Osteoblast (primary cell): ENCODE measurements around the gene SUV39H2. TPM values are rescaled to one million over a fixed set of nuclear protein-coding genes. Genes with fewer than 3 reads are reported as not detected.
A peak's percentile ranks its signal among the peaks of the same experiment; 100 is the strongest.

ENCODE experiments used
- DNase-seq: peaks from one replicate; pipeline ENCODE4 v3.0.0; 2011; ENCODE audit warnings: low spot score, mixed read lengths; ENCODE audit not compliant: insufficient read length; ENCODE audit errors: missing footprints
- H2AFZ ChIP-seq: 2 replicates; pipeline ENCODE4 v1.6.0; 2011; ENCODE audit warnings: mild to moderate bottlenecking, low read length
- H3K27ac ChIP-seq: 2 replicates; pipeline ENCODE4 v1.5.1; 2011; ENCODE audit warnings: mild to moderate bottlenecking, low read depth, low read length, moderate library complexity
- H3K27me3 ChIP-seq: 2 replicates; pipeline ENCODE4 v1.6.0; 2012; ENCODE audit warnings: mild to moderate bottlenecking, control low read depth, inconsistent platforms, low read length, moderate library complexity; ENCODE audit not compliant: insufficient read depth
- H3K36me3 ChIP-seq: 2 replicates; pipeline ENCODE4 v1.5.1; 2011; ENCODE audit warnings: mild to moderate bottlenecking, low read length, control low read depth, moderate library complexity; ENCODE audit not compliant: insufficient read depth
- H3K4me1 ChIP-seq: 2 replicates; pipeline ENCODE4 v1.5.1; 2011; ENCODE audit warnings: mild to moderate bottlenecking, low read length, control low read depth, moderate library complexity; ENCODE audit not compliant: insufficient read depth
- H3K4me2 ChIP-seq: 2 replicates; pipeline ENCODE4 v1.6.0; 2011; ENCODE audit warnings: mild to moderate bottlenecking, low read length; ENCODE audit not compliant: insufficient read depth
- H3K4me3 ChIP-seq: fragments of 200-600 bp; sonication (generic); 3 replicates; pipeline ENCODE4 v1.5.1; 2012; ENCODE audit warnings: mild to moderate bottlenecking, low read length, inconsistent platforms; ENCODE audit not compliant: insufficient read depth
- H3K79me2 ChIP-seq: 2 replicates; pipeline ENCODE4 v1.6.0; 2012; ENCODE audit warnings: mild to moderate bottlenecking, low read length, control low read depth, inconsistent platforms; ENCODE audit not compliant: insufficient read depth
- H3K9me3 ChIP-seq: 2 replicates; pipeline ENCODE4 v1.5.1; 2011; ENCODE audit warnings: low read depth, low read length, control low read depth
- H4K20me1 ChIP-seq: 2 replicates; pipeline ENCODE4 v1.6.0; 2012; ENCODE audit warnings: mild to moderate bottlenecking, low read length, control low read depth; ENCODE audit not compliant: insufficient read depth
- CTCF ChIP-seq: IDR thresholded peaks from 2 replicates; pipeline ENCODE4 v1.5.1; 2011; ENCODE audit warnings: mild to moderate bottlenecking, low read depth, low read length, moderate library complexity; ENCODE audit errors: extremely low read depth
- total RNA-seq: library from RNA; depleted of rRNA; stranded (reverse); fragments of >200 nt; gene quantifications from 2 replicates; pipeline ENCODE4 v1.2.3, GENCODE V29; 2012

Gene SUV39H2
- total RNA-seq, 1 donor = 6.9 TPM

GRCh38 chr10:14880229-14880628 lies 1.6 kb downstream of the SUV39H2 start:
- H3K4me3 ChIP-seq = peak overlapping the region; percentile 93
- peak overlapping the region; percentile 33 for H2AFZ ChIP-seq
- peaks cover 16% of the 10 kb centered on the region for H3K4me1 ChIP-seq
- H3K4me2 ChIP-seq = peak overlapping the region; percentile 84
- peaks cover 75% of the 10 kb centered on the region for H3K79me2 ChIP-seq
- H3K27ac ChIP-seq = no peak overlapping the region
- no peaks in the 10 kb centered on the region for H3K27me3 ChIP-seq
- peak; percentile 56 for DNase-seq
- no peaks in the 10 kb centered on the region for H3K9me3 ChIP-seq
- TF ChIP-seq CTCF = no peak
- no peaks in the 10 kb centered on the region for H4K20me1 ChIP-seq
- H3K36me3 ChIP-seq = no peaks in the 10 kb centered on the region

- H3K27ac ChIP-seq = no peak overlapping the region
- H3K4me3 ChIP-seq = no peak overlapping the region
- H3K27me3 ChIP-seq = no peaks in the 10 kb centered on the region
- no peak overlapping the region for H2AFZ ChIP-seq
- no peak for DNase-seq
- no peaks in the 10 kb centered on the region for H3K9me3 ChIP-seq
- H3K79me2 ChIP-seq = peaks cover 81% of the 10 kb centered on the region
- no peak for TF ChIP-seq CTCF
- peaks cover 9% of the 10 kb centered on the region for H3K4me1 ChIP-seq
- H4K20me1 ChIP-seq = no peaks in the 10 kb centered on the region
- H3K36me3 ChIP-seq = peaks cover 6% of the 10 kb centered on the region
- no peak overlapping the region for H3K4me2 ChIP-seq
Observed at GRCh38 chr10:14884082-14884481, 5.4 kb downstream of the SUV39H2 start.

- H3K4me1 ChIP-seq = no peaks in the 10 kb centered on the region
- H3K9me3 ChIP-seq = no peaks in the 10 kb centered on the region
- no peak overlapping the region for H2AFZ ChIP-seq
- H3K79me2 ChIP-seq = peaks cover 79% of the 10 kb centered on the region
- H3K36me3 ChIP-seq = peaks cover 6% of the 10 kb centered on the region
- no peak overlapping the region for H3K27ac ChIP-seq
- H3K27me3 ChIP-seq = no peaks in the 10 kb centered on the region
- peaks cover 2% of the 10 kb centered on the region for H4K20me1 ChIP-seq
- no peak for DNase-seq
- no peak overlapping the region for H3K4me3 ChIP-seq
- H3K4me2 ChIP-seq = no peak overlapping the region
- TF ChIP-seq CTCF = peak; percentile 52
Observed at GRCh38 chr10:14889318-14889717, 10.7 kb downstream of the SUV39H2 start.

- Histone ChIP-seq H2AFZ (no peak overlapping the region), H3K79me2 (peaks cover 71% of the 10 kb centered on the region), H3K9me3 (no peaks in the 10 kb centered on the region), H3K27me3 (no peaks in the 10 kb centered on the region), H3K4me2 (no peak overlapping the region), H3K4me1 (no peaks in the 10 kb centered on the region), H3K36me3 (peaks cover 6% of the 10 kb centered on the region), H4K20me1 (peaks cover 4% of the 10 kb centered on the region), H3K4me3 (no peak overlapping the region), H3K27ac (no peak overlapping the region)
- TF ChIP-seq CTCF = no peak
- no peak for DNase-seq
Observed at GRCh38 chr10:14891151-14891550, 12.5 kb downstream of the SUV39H2 start.
